ENCODE data around the gene PHIP.

PHIP gene

DNA sequence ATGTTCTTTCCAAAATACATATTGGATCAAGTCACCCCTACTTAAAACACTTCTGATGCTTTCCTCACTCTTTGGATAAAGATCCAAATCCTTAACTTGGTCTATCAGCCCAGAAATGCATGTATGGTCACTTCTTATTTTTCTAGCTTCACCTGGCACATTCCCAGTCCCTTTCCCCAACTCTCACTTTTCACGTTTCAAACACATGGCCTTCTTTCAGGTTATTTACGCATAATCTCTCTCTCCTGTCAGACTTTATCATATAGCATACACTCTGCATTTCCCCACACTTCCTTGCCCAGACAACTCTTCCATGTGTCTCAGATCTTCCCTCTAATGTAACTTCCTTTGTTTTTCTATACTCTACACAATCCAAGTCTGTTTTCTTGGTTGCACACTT lies 12.8 kb downstream of the PHIP start:
- no peaks in the 10 kb centered on the region for H3K27me3 ChIP-seq (ENCODE audit: control insufficient read depth, insufficient read depth, low read length)
- no peaks in the 10 kb centered on the region for H3K36me3 ChIP-seq (ENCODE audit: control insufficient read depth, insufficient read depth, low read length)
- H3K9ac ChIP-seq (ENCODE audit: low read length), result no peak overlapping the region
- no peak overlapping the region for H3K4me3 ChIP-seq (ENCODE audit: low read length)
- H3K9me3 ChIP-seq (ENCODE audit: control insufficient read depth, low read length), result no peaks in the 10 kb centered on the region
- peaks cover under 1% of the 10 kb centered on the region for H3K4me1 ChIP-seq (ENCODE audit: control insufficient read depth, insufficient read depth, low read length)

DNA sequence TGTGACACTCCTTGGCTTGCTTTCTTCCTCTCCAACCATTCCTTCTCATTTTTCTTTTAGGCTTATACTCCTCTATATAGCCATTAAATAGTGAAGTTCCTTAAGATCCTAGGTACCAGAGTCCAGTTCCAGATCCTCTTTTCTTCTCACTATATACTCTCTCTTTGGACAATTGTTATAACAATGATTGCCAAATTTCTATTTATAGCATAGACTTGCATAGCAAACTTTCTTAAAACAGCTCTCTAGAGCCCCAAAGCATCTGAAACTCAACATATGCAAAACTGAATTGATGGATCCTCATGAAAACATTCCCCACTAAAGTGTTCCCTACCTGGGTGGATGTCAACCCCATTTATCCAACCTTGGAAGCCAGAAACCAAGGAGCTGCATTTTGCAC lies 13.4 kb downstream of the PHIP start:
- no peak overlapping the region for H3K4me3 ChIP-seq (ENCODE audit: low read length)
- H3K9ac ChIP-seq (ENCODE audit: low read length), result no peak overlapping the region
- no peaks in the 10 kb centered on the region for H3K9me3 ChIP-seq (ENCODE audit: control insufficient read depth, low read length)
- H3K27me3 ChIP-seq (ENCODE audit: control insufficient read depth, insufficient read depth, low read length), result no peaks in the 10 kb centered on the region
- no peaks in the 10 kb centered on the region for H3K4me1 ChIP-seq (ENCODE audit: control insufficient read depth, insufficient read depth, low read length)
- no peaks in the 10 kb centered on the region for H3K36me3 ChIP-seq (ENCODE audit: control insufficient read depth, insufficient read depth, low read length)

DNA sequence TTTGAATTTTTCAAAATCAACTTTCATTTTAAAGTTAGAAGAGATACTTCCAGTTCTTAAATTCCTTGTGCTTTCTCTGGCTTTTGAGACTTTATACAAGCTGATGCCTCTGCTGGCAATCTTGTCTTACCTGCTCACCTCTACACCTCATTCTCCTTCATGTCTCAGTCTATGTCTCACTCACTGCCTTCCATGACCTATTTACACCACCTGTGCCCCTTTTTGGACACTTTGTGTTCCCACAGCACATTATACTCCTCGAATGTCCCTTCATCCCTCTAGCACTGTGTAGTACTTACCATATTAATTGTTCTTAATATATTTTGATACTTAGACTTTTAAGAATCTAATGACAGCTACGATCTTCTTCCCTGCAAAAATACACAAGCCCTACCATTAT lies 15.3 kb downstream of the PHIP start:
- Histone ChIP-seq H3K36me3 (ENCODE audit: control insufficient read depth, insufficient read depth, low read length) (no peaks in the 10 kb centered on the region), H3K4me3 (ENCODE audit: low read length) (no peak overlapping the region), H3K9ac (ENCODE audit: low read length) (no peak overlapping the region), H3K27me3 (ENCODE audit: control insufficient read depth, insufficient read depth, low read length) (no peaks in the 10 kb centered on the region), H3K9me3 (ENCODE audit: control insufficient read depth, low read length) (no peaks in the 10 kb centered on the region), H3K4me1 (ENCODE audit: control insufficient read depth, insufficient read depth, low read length) (no peaks in the 10 kb centered on the region)

DNA sequence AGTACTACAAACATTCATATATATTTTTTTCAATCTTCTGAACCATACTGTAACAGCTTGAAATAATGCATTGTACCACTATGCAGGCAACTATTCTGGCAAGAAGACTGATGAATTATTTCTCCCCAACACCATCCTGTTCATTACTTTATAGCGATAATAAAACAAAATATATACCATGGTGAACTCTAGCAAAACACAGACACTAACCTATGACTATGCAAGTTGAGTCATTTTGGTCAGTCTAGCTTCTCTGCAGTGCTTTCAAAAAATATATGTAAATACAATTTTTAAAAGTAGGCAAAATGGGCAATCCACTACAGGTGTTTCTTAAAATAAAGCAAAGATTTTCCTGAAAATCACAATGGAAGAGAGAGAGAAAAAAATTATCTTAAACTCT lies 20.3 kb downstream of the PHIP start:
- H3K9ac ChIP-seq (ENCODE audit: low read length), result no peak overlapping the region
- H3K9me3 ChIP-seq (ENCODE audit: control insufficient read depth, low read length), result no peaks in the 10 kb centered on the region
- no peaks in the 10 kb centered on the region for H3K4me1 ChIP-seq (ENCODE audit: control insufficient read depth, insufficient read depth, low read length)
- H3K36me3 ChIP-seq (ENCODE audit: control insufficient read depth, insufficient read depth, low read length), result no peaks in the 10 kb centered on the region
- H3K27me3 ChIP-seq (ENCODE audit: control insufficient read depth, insufficient read depth, low read length), result no peaks in the 10 kb centered on the region
- H3K4me3 ChIP-seq (ENCODE audit: low read length), result no peak overlapping the region

DNA sequence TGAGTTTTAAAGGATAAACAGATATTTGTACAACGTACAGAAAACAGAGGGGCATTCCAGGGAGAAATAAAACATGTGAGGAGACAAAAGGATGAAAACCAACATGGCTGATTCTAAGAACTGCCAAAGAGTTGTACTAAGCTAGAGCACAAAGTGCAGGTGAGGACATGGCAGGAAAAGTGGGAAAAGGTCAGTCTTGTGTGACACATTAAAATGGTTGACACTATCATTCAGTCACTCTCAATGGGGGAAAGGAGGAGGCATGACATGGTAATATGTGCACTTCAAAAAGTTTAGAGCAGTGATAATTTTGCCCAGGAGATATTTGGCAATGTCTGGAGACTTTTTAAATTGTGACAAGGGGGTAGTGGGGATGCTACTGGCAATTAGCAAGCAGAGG lies 21.8 kb downstream of the PHIP start:
- no peaks in the 10 kb centered on the region for H3K36me3 ChIP-seq (ENCODE audit: control insufficient read depth, insufficient read depth, low read length)
- no peak overlapping the region for H3K9ac ChIP-seq (ENCODE audit: low read length)
- H3K4me3 ChIP-seq (ENCODE audit: low read length), result no peak overlapping the region
- H3K9me3 ChIP-seq (ENCODE audit: control insufficient read depth, low read length), result no peaks in the 10 kb centered on the region
- H3K27me3 ChIP-seq (ENCODE audit: control insufficient read depth, insufficient read depth, low read length), result no peaks in the 10 kb centered on the region
- H3K4me1 ChIP-seq (ENCODE audit: control insufficient read depth, insufficient read depth, low read length), result no peaks in the 10 kb centered on the region

DNA sequence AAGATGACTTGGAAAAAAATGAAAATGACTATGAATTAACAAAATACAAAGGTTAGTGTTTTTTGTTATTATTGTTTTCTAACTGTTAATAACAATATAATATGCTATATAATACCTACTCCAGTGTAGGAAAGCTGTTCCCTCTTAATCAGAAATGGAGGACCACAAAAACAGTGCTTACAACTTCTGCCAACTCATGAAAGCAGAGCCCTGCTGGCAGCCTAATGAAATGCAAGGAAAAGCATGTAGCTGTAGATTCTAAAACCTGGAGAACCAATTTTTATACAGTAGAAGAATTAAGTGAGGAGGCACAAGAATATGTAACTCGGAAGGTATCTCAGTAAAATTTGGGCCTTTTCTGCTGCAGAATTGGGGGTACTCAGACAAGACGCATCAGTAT lies 29.4 kb downstream of the PHIP start:
- Histone ChIP-seq H3K4me3 (ENCODE audit: low read length) (no peak overlapping the region), H3K9ac (ENCODE audit: low read length) (no peak overlapping the region), H3K27me3 (ENCODE audit: control insufficient read depth, insufficient read depth, low read length) (no peaks in the 10 kb centered on the region), H3K36me3 (ENCODE audit: control insufficient read depth, insufficient read depth, low read length) (no peaks in the 10 kb centered on the region), H3K4me1 (ENCODE audit: control insufficient read depth, insufficient read depth, low read length) (no peaks in the 10 kb centered on the region), H3K9me3 (ENCODE audit: control insufficient read depth, low read length) (no peaks in the 10 kb centered on the region)

DNA sequence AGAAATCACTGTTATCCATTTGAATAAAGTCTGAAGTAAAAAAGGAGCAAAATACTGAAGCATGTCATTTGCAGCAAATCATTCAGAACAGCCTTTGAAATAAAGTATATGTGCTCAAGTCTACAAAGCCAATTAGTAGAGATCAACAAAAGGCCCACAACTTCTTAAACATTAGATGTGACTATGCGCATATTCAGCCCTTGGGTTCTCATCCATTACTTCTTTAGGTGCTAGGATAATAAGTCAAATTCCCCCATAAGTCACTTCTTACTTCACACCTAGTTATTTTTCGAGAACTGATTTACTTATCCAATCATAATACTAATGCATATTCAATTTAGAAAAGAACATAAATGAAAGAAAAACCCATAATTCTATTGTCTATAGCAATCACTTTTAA lies 31.0 kb downstream of the PHIP start:
- no peaks in the 10 kb centered on the region for H3K36me3 ChIP-seq (ENCODE audit: control insufficient read depth, insufficient read depth, low read length)
- H3K4me1 ChIP-seq (ENCODE audit: control insufficient read depth, insufficient read depth, low read length), result peaks cover 7% of the 10 kb centered on the region
- no peaks in the 10 kb centered on the region for H3K27me3 ChIP-seq (ENCODE audit: control insufficient read depth, insufficient read depth, low read length)
- no peak overlapping the region for H3K9ac ChIP-seq (ENCODE audit: low read length)
- no peak overlapping the region for H3K4me3 ChIP-seq (ENCODE audit: low read length)
- H3K9me3 ChIP-seq (ENCODE audit: control insufficient read depth, low read length), result no peaks in the 10 kb centered on the region

DNA sequence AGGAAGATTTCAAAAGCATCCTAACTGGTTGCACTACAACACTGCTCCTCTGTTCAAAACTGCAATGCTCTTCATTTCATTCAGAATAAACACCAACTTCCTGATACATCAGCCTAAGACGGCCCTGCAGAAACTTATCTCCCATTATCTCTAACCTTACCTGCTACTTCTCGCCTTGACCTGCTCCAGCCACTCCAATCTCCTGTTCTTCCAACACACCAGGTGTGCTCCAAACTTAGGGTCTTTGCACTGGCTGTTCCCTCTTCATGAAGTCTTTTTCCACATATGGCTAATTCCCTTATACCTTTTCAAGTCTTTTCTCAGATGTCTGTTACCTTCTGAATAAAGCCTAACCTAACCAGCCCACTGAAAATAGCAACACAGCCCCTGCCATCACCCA lies 32.1 kb downstream of the PHIP start:
- no peaks in the 10 kb centered on the region for H3K9me3 ChIP-seq (ENCODE audit: control insufficient read depth, low read length)
- no peaks in the 10 kb centered on the region for H3K36me3 ChIP-seq (ENCODE audit: control insufficient read depth, insufficient read depth, low read length)
- H3K4me3 ChIP-seq (ENCODE audit: low read length), result no peak overlapping the region
- peaks cover 7% of the 10 kb centered on the region for H3K4me1 ChIP-seq (ENCODE audit: control insufficient read depth, insufficient read depth, low read length)
- no peak overlapping the region for H3K9ac ChIP-seq (ENCODE audit: low read length)
- H3K27me3 ChIP-seq (ENCODE audit: control insufficient read depth, insufficient read depth, low read length), result no peaks in the 10 kb centered on the region

DNA sequence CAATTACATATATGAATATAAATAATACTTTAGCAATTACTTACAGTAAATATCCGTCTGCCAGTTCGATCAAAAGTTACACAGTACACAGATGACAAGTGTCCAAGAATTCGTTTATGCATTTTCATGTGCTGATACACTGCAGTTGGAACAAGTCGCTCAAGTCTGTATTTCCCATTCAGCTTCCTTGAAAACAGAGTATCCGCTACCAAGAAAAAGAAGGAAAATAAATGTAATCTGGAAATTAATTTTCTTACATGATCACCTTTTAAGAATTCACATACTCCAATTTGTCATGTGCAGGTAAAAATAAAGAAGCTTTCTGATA lies 35.3 kb downstream of the PHIP start:
- H3K9me3 ChIP-seq (ENCODE audit: control insufficient read depth, low read length), result no peaks in the 10 kb centered on the region
- H3K4me3 ChIP-seq (ENCODE audit: low read length), result no peak overlapping the region
- H3K4me1 ChIP-seq (ENCODE audit: control insufficient read depth, insufficient read depth, low read length), result peaks cover 7% of the 10 kb centered on the region
- H3K9ac ChIP-seq (ENCODE audit: low read length), result no peak overlapping the region
- no peaks in the 10 kb centered on the region for H3K27me3 ChIP-seq (ENCODE audit: control insufficient read depth, insufficient read depth, low read length)
- H3K36me3 ChIP-seq (ENCODE audit: control insufficient read depth, insufficient read depth, low read length), result no peaks in the 10 kb centered on the region

DNA sequence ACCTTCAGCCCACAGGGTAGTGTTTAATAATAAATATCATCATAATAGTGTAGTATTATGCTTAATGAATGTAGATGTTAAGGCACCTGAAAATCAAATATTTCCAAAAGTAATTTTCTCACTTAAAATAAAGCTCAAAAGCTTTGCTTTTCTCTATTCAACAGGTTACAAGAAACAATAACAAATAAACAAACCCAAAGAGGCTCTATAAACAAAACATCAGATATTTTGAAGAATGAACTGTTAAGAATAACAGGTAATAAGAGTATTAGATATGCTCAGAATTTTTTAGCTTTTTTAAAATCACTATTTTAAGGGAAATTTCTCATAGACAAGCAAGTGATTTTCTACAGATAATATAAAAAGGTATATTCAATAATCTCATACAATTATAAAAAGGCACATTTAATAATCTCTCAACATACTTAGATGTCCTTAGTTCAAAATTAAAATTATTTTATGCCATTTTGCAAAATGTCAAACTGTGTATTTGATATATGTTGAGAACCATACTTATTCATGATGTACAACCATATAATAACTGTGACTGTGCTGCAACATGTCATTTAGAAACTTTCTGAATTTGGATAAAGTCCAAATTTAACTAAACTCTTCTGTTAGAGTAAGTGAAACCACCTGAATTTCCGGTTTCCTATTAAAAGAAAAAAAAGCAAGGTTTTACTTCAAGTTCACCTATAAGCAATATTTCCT lies 35.8 kb downstream of the PHIP start:
- H3K9ac ChIP-seq (ENCODE audit: low read length), result no peak overlapping the region
- H3K9me3 ChIP-seq (ENCODE audit: control insufficient read depth, low read length), result no peaks in the 10 kb centered on the region
- no peaks in the 10 kb centered on the region for H3K36me3 ChIP-seq (ENCODE audit: control insufficient read depth, insufficient read depth, low read length)
- H3K4me3 ChIP-seq (ENCODE audit: low read length), result no peak overlapping the region
- peaks cover 7% of the 10 kb centered on the region for H3K4me1 ChIP-seq (ENCODE audit: control insufficient read depth, insufficient read depth, low read length)
- H3K27me3 ChIP-seq (ENCODE audit: control insufficient read depth, insufficient read depth, low read length), result no peaks in the 10 kb centered on the region

DNA sequence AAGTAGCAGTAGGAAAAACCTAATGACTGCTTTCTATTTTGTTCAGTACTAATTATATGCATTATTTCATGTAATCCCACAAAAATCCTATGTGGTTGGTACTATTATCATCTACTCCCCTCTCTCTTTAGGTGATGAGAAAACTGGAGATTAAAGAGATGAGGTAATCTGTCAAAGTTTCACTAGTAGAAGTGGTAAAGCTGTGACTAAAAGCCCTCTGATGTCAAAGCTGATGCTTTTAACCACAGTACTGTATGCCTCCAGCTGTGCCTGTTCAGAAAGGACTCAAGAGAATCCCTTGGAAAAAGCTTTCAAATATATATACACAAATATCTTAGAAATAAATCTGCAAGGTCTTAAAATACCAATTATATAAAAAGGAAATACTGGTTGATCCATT lies 38.0 kb downstream of the PHIP start:
- peaks cover 7% of the 10 kb centered on the region for H3K4me1 ChIP-seq (ENCODE audit: control insufficient read depth, insufficient read depth, low read length)
- no peak overlapping the region for H3K4me3 ChIP-seq (ENCODE audit: low read length)
- no peaks in the 10 kb centered on the region for H3K36me3 ChIP-seq (ENCODE audit: control insufficient read depth, insufficient read depth, low read length)
- H3K27me3 ChIP-seq (ENCODE audit: control insufficient read depth, insufficient read depth, low read length), result no peaks in the 10 kb centered on the region
- no peaks in the 10 kb centered on the region for H3K9me3 ChIP-seq (ENCODE audit: control insufficient read depth, low read length)
- H3K9ac ChIP-seq (ENCODE audit: low read length), result no peak overlapping the region

DNA sequence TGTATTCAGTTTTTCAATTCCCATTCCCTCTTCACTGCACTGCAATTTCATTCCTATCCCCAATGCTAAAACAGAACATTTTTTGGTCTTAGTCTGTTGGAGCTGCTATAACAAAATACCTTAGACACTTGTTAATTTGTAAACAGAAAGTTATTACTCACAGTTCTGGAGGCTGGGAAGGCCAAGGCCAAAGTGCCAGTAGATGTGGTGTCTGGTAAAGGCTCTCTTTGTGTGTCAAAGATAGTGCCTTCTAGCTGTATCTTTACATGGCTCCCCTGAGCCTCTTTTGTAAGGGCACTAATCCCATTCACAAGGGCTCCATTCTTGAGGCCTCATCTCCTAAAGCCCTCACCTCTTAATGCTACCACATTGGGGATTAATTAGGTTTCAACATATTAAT lies 40.0 kb downstream of the PHIP start:
- H3K4me1 ChIP-seq (ENCODE audit: control insufficient read depth, insufficient read depth, low read length), result peaks cover 2% of the 10 kb centered on the region
- no peaks in the 10 kb centered on the region for H3K9me3 ChIP-seq (ENCODE audit: control insufficient read depth, low read length)
- H3K9ac ChIP-seq (ENCODE audit: low read length), result no peak overlapping the region
- no peaks in the 10 kb centered on the region for H3K36me3 ChIP-seq (ENCODE audit: control insufficient read depth, insufficient read depth, low read length)
- no peaks in the 10 kb centered on the region for H3K27me3 ChIP-seq (ENCODE audit: control insufficient read depth, insufficient read depth, low read length)
- no peak overlapping the region for H3K4me3 ChIP-seq (ENCODE audit: low read length)

DNA sequence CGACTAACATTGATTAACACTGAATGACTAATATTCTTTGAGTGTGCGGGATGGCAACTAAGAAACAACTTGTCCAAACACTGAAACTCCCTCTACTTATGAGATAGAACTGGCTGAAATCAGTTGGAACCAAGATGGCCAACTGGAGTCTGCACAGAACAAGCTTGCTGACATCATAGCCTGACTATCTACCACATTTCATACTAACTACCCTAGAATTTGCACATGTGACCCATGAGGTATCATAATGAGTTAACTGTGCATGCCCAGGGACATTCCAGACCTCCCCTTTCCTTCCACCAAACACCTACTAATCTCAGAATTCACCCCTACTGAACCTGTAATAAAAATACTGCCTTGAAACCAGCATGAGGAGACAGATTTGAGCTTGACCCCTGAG lies 43.2 kb downstream of the PHIP start:
- no peak overlapping the region for H3K9ac ChIP-seq (ENCODE audit: low read length)
- no peaks in the 10 kb centered on the region for H3K4me1 ChIP-seq (ENCODE audit: control insufficient read depth, insufficient read depth, low read length)
- H3K4me3 ChIP-seq (ENCODE audit: low read length), result no peak overlapping the region
- H3K9me3 ChIP-seq (ENCODE audit: control insufficient read depth, low read length), result no peaks in the 10 kb centered on the region
- H3K36me3 ChIP-seq (ENCODE audit: control insufficient read depth, insufficient read depth, low read length), result no peaks in the 10 kb centered on the region
- no peaks in the 10 kb centered on the region for H3K27me3 ChIP-seq (ENCODE audit: control insufficient read depth, insufficient read depth, low read length)
